Endothelial cell of coronary artery (primary cell): ENCODE results near the gene RNU5D-1. TPM values are rescaled to one million over a fixed set of nuclear protein-coding genes. Genes with fewer than 3 reads are reported as not detected.

Experiments used
- total RNA-seq: library from RNA; depleted of rRNA; stranded (reverse); fragments of >200 nt; gene quantifications from 2 replicates; pipeline ENCODE4 v1.2.3, GENCODE V29; 2014

The RNU5D-1 gene
- not detected in 2 replicates for total RNA-seq

GRCh38 chr1:44730741-44731512 lies at the start of gene RNU5D-1:
RNU5D-1 (minus strand) TSS chr1:44731170.

GRCh38 chr1:44775078-44775929 lies 44.3 kb upstream of the RNU5D-1 start, which contains the start of gene RPS8:
RPS8 (plus strand) TSS chr1:44775540; CDS start chr1:44775597, 57 bp downstream.

GRCh38 chr1:44739307-44740178 lies 8.6 kb upstream of the RNU5D-1 start, which contains the start of gene KIF2C:
KIF2C (plus strand) TSS chr1:44739837; CDS start chr1:44739933, 96 bp downstream.

Other genes starting within 250 kb of the RNU5D-1 start
- gene TMEM53, start 56.7 kb downstream of the RNU5D-1 start, total RNA-seq = 1.7 and 2.2 TPM in 2 replicates
- not detected in 2 replicates for gene ARMH1, start 56.5 kb downstream of the RNU5D-1 start, total RNA-seq
- 9.9 and 24.7 TPM in 2 replicates for gene KIF2C, start 8.7 kb upstream of the RNU5D-1 start, total RNA-seq
- 2,039 and 2,279 TPM in 2 replicates for gene RPS8, start 44.4 kb upstream of the RNU5D-1 start, total RNA-seq
- 0.09 TPM in 1 of 2 replicates, not detected in the other for gene BEST4, start 57.0 kb upstream of the RNU5D-1 start, total RNA-seq
- 25.5 and 27.5 TPM in 2 replicates for gene PLK3, start 69.2 kb upstream of the RNU5D-1 start, total RNA-seq
- gene DYNLT4, start 76.2 kb upstream of the RNU5D-1 start, total RNA-seq = 0.09 and 0.28 TPM in 2 replicates
- gene BTBD19, start 77.4 kb upstream of the RNU5D-1 start, total RNA-seq = 5.2 and 13.2 TPM in 2 replicates
- under 0.01 and 0.18 TPM in 2 replicates for gene PTCH2, start 112.1 kb upstream of the RNU5D-1 start, total RNA-seq